NCI-H2081 treated with DMSO at 0.1 percent for 48 hours (cell line): ENCODE results near the gene RNF112.

Experiments
- DNase-seq: peaks from one replicate; lab custom pipeline; 2025; lab: John Stamatoyannopoulos, UW

The RNF112 gene

GRCh38 chr17:19388791-19389785 is 21.9 kb upstream of the RNF112 start:
- DNase-seq: no peak

DNA sequence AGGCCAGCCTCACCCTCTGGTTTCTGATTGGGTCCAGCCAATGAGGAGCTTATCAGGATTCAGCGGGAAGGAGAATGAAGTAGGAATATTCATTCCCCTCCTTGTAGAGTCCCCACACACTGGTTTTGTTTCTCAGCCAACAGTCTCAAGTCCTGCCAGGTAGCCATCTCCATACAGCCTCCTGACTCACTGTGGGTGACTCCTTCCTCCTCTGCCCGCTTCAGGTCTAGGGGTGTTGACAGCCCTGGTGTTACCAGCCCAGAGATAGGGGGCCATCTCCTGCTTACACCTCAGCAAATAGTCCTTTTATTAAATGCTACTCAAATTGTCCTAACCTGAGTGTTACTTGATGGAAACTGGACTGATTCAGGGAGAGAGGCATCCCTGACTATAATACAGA is 20.1 kb upstream of the RNF112 start:
- no peak for DNase-seq

DNA sequence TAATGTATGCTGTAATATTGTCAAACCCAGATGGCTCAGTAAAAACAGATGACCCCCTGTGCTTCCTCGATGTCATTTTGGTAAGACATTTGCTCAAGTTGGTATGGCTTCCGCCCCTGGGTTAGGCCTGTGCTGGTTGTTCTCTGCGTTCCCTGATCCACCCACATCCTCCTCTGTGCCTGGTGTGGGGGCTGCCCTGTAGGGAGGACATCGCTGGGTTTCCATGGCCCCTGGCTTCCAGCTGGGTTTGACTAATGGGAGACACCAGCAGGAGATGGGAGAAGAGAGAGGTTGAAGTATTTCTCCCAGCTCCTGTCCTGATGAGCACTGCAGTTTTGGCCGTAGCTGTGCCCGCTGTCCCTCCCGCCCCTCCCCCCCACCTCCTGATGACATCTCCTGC is 19.6 kb upstream of the RNF112 start:
- DNase-seq: no peak

DNA sequence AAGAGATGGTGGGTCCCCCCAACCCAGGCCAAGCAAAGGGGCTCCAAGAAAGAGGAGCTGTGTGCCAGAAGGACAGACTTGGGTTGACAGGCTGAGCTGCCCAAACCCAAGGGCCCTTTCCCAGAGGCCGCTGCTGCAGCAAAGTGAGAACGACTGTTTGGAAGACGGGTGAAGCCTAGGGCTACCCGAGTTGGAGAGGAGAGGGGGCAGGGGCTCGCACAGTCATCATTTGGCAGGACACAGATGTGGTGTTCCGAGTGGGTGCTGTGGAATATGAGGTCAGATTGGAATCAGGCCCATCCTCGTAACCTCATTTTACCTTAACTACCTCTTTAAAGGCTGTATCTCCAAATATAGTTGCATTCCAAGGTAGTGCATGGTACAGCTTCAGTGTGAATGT is 18.7 kb upstream of the RNF112 start:
- DNase-seq: no peak

DNA sequence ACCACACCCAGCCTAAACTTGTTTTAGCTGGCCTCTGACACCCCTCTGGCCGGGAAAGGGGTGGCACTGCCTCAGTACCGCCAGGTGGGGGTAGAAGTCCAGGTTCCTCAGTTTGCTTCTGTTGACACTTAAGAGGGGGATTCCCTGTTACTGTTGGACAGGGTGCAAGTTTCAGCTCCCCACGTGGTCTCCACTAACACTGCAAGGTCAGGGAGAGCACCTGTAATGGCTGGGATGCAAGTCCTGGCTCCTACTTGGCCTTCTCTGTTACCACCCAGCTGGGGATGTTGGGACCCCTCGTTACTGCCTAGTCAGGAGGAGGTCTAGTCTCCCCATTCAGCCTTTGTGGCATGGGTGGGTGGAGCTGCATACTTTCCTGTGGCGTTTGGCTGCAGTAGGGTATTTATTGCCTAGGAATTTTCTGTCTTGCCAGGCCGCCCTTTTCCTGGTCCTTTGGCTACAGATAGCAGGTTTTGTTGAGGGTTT is 13.4 kb upstream of the RNF112 start:
- DNase-seq: no peak

GRCh38 chr17:19398301-19399181 is 12.5 kb upstream of the RNF112 start:
- DNase-seq: peak; percentile 22

DNA sequence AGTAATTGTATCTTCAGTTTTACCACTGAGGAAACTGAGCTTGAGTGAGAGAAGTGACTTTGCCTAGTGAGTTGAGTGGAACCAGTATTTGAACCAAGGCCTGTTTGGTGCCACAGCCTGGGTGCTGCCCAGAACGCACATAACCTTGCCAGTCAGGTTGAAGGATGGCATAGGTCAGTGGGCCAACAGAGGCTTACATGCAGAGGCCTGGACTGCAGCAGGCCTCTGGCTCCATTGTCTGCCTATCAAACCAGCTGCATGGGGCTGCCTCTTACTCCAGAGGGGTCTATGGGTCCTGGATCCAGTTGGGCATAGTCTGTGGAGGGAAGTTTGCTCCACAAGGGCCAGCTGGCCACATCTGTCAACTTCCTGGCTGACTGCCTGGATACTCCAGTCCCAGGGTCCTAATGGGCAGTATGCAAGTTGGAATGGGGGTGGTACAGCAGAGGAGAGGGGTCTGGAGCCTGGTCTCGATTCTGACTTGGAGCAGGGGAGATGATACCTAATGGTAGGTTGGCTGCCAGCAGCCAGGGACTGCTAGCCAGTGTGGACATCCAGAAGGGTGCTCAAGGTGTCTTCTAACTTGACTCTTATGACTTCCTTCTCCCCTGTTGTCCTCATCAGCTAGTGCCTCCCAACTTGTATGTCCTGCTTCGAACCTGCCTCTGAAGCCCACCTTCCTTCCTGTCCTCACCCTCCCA is 11.1 kb upstream of the RNF112 start:
- no peak for DNase-seq

DNA sequence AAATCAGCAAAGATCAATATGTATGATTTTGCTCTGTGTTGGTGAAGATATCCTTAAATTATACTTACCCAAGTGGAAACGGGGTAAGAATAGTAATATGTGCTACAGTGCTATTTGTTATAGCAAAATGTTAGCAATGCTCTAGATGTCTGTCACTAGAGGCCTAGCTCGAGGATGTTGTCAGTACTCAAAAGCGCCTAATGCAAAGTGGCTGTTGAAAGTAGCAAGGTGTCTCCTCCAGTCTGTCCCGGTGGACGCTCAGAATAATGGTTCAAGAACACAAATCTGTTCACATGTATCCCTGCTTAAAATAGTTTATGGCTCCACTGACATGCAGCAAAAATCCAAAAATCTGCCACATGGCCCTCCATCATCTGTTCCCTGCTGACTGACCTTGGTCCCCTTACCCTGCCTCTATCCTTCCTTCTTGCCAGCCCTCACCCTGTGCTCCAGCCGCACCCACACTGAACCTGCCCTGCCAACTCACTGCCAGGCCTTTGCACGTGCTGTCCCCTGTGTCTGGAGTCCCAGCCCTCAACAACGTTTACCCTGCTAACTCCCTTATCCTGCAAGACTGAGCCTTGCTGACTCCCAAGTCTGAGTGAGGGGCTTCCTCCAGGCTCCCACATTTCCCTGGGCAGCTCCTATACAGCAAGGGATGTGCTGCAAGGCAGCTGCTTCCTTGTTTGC is 9.6 kb upstream of the RNF112 start:
- no peak for DNase-seq

DNA sequence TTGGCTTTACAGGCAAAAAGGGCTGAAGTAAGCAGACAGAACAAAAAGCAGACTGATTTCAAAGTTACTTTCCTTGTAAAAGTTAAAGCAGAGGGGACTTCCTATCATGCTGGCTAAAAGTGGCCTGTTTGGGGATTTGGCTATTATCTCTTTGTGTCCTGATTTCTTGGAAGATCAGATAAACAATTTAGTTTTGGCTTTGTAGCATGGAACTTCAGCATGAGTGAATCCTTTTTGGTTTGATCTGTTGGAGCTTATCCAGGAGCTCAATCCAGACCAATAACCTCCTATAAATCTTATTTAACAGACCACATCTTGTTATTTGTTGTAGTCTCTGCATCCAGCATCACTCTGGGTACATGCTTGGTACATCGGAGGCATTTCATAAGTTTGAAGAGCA is 8.9 kb upstream of the RNF112 start:
- no peak for DNase-seq

- no peak for DNase-seq
Measured at GRCh38 chr17:19403021-19403420, 8.0 kb upstream of the RNF112 start.

DNA sequence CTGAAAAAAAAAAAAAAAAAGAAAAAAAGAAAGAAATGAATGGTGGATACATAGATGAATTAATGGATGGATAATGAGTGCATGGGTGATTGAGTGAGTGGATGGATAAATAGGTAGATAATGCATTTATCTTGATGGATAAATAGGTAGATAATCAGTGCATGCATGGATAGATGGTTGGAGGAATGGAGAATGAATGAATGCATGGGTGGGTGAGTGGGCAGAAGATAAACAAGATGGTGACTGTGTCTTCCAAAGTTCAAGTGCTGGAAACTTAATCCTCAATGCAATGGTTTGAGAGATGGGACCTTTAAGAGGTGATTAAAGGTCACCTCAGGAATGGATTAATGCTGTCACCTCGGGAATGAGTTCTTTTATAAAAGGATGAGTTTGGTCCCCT is 6.8 kb upstream of the RNF112 start:
- no peak for DNase-seq

- no peak for DNase-seq
Measured at GRCh38 chr17:19405114-19405513, 5.9 kb upstream of the RNF112 start.

GRCh38 chr17:19407601-19408345 is 3.3 kb upstream of the RNF112 start:
- DNase-seq: no peak

DNA sequence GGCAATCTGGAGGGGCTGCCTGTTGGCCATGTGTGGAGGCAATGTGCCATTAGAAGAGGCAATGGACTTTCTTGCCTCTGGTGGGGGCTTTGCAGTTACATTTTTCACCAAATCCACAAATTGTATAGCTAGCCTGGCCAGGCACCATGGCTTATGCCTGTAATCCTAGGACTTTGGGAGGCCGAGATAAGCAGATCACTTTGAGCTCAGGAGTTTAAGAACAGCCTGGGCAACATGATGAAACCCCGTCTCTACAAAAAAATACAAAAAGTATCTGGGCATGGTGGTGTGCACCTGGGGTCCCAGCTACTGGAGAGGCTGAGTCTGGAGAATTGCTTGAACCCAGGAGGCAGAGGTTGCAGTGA is 2.7 kb upstream of the RNF112 start:
- no peak for DNase-seq

DNA sequence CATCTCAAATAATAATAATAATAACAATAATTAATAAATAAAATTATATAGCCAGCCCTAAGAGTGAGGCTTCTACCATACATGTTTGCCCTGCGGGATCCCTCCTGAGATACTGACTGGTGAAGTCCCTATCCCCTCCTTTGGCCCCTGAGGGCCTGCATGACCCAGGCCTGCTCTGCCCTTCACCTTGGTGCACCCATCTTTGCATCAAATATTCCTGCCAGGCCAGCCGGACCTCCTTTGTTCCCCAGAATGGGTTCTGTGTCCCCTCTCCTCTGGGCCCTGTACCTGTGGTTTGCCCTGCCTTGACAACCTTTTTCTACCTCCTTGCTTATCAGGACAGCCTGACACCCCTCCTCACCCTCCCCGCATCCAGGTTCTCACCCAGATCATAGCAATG is 2.0 kb upstream of the RNF112 start:
- no peak for DNase-seq

GRCh38 chr17:19409509-19409908 is 1.5 kb upstream of the RNF112 start:
- no peak for DNase-seq

GRCh38 chr17:19410091-19410490 is 941 bp upstream of the RNF112 start:
- DNase-seq: no peak

DNA sequence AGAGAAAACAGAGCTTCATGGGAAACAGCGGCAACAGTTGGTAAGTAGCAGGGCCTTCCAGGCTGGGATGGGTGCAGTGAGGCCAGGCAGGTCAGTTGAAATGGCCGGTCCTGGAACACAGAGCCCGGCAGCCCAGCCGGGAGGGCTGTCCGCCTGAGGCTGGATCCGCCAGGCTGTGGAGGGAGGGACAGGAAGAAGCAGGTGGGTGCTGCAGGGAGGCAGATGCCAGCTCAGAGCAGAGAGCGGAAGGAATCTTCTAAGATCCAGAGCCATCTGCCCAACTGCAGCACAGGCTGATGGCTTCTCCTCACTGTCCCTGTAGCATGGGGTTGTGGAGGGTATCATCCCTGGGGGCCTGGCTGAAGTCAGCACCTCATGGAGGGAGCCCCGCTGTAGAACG is 599 bp downstream of the RNF112 start:
- DNase-seq: no peak

- DNase-seq: no peak
Measured at GRCh38 chr17:19412510-19412909, 1.5 kb downstream of the RNF112 start.

DNA sequence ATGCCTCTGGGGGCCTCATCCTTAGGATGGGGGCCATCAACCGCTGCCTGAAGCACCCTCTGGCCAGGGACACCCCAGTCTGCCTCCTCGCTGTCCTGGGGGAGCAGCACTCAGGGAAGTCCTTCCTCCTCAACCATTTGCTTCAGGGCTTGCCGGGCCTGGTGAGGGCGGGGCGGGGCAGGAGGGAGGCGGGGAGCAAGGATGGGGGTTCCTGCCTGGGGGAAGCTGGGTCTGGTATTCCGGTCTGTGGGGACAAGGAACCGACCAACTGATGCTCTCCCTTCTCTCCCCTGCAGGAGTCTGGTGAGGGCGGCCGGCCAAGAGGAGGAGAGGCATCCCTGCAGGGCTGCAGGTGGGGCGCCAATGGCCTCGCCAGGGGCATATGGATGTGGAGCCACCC is 2.0 kb downstream of the RNF112 start:
- no peak for DNase-seq

- DNase-seq: no peak
Measured at GRCh38 chr17:19413761-19414160, 2.7 kb downstream of the RNF112 start.
